ENCODE measurements around the gene FSD2.
"Not testable (repeated sequence)": the region's sequence is repeated elsewhere in the genome, so short reads cannot be mapped to it uniquely, and the experiment has no call there.

The FSD2 gene

DNA sequence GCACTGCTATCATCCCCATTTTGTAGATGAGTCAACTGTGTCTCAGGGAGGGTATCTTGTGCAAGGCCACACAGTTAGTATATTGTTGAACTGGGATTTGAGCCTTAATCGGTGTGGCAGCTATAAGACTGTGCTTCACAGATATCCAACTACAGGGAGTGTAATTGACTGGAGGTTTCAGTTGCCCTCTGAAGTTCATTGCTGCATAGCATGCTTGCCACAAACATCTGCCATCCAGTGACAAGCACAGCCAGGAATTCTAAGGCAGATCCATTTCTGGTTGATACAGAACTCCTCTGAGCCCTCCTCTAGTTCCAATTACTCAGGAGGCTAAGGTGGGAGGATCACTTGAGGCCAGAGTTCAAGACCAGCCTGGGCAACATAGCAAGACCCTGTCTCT lies 16.4 kb downstream of the FSD2 start:
- no peak for DNase-seq

DNA sequence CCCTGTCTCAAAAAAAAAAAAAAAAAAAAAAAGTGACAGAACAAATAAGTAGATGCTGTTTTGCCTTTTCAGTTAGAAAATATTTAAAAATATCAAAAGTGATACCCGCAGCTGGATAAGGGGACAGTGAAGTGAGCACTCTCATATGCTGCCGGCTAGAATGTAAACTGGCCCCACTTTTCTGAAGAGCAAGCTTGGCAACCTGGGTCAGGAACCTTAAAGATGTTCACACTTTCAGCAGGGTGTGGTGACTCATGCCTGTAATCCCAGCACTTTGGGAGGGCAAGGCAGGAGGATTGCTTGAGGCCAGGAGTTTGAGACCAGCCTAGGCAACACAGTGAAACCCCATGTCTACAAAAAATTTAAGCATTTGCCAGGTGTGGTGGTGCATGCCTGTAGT lies 17.4 kb downstream of the FSD2 start:
- no peak for DNase-seq

DNA sequence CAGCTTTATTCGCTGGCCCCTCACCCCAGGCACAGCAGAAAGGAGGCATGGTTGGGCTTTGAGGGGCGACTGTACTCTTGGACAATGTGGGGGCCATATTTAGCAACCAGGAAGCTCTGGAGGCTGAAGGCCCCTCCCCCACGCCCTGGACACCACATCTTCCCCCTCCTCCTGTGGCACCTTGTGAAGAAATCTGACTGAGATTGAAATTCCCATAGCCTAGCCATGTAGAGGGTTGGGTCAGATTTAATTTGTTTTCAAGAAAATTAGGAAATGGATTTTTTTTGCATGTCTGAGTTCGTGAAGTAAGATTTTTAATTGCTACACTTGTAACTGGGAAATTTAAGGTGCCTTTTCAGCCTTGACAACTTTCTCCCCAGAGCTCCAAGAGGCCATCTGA lies 24.5 kb downstream of the FSD2 start:
- no peak for DNase-seq

DNA sequence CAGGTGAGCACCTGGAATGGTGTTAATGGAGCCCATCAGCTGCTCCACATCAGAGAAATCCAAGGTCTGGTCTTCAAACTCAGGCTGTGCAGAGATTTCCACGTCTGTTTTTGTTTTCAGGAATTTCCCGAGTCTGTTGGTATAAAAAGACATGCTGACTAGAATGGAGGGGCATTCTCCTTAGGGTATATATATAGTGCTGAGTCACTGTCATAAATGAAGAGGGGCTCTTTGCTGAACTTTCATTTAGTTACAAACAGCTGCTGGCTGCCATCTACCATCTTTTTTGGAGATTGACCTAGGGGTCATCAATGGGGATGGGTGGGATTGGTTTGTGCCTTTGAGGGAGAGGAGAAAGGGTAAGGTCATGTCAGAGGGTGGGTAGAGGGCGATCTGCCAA lies 27.1 kb downstream of the FSD2 start:
- no peak for DNase-seq

DNA sequence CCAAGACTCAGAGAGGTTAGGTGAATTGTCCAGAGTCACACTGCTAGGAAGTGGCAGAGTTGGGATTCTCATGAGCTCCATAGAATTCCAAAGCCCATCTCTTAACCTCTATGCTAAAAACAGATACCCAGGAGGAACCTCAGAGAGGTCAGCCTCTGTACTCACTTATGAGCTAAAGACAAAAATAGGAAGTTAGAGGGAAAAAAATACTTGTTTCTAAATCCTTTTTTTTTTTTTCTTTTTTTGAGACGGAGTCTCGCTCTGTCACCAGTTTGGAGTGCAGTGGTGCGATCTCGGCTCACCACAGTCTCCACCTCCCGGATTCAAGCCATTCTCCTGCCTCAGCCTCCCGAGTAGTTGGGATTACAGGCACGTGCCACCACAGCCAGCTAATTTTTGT lies 31.4 kb downstream of the FSD2 start:
- no peak for DNase-seq

DNA sequence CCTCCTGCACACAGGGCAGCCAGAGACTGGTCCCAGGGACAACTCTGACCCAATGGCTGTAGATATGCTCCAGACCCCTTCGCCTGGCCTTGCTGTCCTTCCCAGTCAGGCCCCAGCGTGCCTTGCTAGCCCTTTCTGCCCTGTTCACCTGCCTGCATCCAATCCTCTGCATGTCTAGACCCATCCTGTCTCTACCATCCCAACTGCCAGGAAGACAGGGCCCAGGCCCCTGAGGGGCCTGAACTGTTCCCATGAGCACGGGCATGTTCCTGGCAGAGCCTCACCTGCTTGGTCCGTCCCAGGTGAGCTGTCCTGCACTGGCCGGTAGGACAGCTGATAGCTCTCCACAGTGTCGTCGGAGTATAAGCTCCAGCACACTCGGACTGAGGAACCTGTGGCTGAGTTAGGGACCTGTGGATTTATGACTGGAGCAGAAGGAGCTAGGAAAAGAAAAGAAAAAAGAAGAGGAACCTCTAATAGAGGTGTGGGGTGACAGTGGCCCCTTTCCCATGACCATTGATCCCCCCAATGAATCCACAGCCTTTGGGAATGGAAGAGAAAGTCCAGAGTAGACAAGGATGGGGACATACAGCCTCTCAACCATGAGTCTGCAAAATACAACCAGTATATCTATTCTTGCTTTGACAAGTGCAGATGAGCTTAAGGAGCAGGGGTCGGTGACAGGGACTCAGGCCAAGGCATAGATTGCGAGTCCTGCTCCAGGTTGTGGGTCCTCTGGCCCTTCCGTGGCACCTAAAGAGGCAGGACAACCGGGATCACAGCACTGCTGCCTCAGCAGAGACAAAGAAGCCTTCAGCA lies 33.9 kb downstream of the FSD2 start:
- DNase-seq = no peak

DNA sequence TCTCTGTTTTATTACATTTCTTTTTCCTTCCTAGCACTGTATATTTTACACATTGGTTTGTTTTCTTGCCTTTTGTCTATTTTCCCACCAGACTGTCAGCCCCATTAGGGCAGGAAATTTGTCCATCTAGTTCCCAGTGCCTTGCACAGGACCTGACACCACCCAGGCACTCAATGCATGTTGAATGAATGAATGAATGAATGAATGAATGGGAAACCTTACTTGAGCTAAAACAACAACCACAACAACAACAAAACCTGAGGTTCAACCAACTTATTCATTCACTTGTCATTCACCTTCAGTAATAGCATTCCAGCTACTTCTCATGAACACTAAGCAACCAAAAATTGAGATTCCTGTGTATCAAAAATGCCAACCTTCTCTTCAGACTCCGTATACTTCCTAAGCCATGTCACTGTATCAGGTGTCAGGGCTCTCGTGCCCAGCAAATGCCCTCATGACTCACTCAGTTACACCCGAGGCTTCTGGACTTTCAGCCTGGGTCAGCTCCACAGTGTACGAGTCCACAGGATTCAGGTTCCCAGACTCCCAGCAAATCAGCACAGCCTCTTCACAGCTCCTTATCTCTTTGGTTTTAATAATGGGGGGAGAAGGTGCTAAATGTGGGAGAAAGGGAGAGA lies 37.3 kb downstream of the FSD2 start:
- no peak for DNase-seq

DNA sequence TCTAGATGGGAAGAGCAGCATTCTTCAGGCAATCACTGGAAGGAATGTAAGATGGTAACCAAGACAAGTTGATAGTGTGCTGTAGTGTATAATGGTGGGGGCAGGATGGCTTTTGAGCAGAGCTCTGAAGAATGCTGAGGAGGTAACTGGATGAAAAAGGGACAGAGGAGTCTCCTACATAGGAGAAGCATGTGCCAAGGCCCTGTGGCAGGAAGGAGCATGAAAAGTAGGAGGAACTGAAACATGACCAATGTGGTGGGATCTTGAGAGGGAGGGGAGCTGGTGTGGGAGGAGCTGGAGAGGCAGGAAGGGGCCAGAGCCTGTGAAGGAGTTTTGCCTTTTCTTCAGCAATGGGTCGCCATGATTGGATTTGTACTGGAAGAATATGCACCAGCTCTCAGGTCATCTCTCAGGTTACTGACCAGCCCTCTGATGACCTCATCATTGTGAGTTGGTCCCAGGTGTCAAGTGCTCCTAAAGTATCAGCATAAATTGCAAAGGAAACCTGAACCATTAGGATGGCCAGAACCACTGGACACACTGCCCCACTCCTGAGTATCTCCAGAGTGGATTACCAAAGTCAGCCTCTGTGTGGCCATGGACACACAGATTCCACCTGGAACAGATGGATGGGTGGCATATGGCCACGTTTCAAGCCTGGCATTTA lies 38.6 kb downstream of the FSD2 start:
- DNase-seq = no peak

DNA sequence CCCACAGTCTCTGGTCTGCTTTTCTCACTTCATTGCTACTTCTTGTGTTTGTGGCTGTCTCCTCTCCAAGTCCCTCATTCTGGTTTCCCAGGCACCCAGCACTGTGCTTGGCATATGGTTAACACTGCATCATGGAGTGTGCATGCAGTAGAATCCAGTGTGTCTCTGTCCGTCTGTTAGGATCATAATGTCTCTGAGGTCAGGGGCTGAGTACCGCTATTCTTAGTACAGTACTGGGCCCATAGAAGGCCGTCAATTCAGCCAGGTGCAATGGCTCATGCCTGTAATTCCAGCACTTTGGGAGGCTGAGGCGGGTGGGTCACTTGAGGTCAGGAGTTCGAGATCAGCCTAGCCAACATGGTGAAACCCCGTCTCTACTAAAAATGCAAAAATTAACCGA lies 39.7 kb downstream of the FSD2 start:
- not testable (repeated sequence) for DNase-seq

DNA sequence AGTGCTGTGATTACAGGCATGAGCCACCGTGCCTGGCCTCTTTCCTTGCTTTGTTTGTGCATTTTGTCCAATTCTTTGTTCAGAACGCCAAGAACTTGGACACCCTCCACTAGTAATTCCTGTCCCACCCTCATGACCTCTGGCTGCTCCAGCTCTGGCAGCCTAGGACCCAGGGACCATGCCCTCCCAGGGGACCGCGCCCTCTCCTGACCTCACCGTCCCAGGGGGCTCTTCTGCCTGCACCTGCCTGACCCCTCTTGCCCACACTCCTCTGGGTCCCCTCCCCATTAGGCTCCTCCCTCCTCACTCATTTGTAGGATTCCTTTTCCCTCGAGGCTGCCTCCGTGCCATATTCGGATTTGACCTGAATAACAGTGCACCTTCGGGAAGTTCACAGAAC lies 41.1 kb downstream of the FSD2 start:
- DNase-seq = no peak

DNA sequence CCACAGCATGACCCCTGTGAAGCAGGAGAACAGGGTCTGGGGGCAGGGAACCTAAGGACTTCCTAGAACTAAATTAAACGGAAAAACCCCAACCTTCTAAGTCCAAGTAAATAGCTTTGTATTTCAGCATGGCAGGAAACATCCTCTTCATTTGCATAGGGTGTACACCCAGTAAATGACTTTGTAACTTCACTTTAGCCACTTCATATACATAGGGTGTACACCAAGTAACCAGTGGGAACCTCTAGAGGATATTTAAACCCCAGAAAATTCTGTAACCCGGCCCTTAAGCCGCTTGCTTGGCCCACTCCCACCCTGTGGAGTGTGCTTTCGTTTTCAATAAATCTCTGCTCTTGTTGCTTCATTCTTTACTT lies 41.8 kb downstream of the FSD2 start:
- no peak for DNase-seq

DNA sequence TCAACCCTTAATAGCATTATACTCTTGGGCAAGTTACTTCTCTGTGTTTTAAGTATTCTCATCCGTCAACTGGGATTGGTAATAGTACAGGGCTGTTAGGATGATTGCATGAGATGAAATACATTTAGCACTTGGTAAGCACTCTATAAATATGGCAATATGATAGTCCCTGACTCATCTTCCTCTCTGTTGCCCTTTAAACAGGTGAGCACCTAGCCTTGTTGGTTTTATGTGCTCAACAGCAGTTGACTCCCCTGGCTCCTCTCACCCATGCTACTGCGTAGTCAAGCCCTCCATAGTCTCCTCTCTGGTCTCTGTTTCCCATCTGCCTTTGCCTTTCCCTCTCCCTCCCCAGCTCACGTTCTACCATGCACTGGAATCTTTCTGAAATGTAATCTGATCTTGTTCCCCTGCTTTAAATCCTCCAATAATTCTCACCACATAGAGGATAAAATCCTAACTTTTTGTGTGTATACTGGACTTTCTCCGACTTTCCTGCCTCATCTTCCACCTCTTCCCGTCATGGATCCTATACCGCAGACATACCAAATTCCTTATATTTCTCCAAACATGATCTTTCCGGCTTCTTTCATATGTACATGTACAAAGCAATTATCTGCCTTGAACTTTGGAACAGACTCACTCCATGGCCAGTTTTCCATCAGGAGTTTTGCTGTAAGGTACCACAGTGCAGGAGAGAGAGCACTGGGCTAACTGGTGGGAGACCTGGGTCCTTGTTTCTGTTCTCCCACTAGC lies 42.3 kb downstream of the FSD2 start:
- no peak for DNase-seq

DNA sequence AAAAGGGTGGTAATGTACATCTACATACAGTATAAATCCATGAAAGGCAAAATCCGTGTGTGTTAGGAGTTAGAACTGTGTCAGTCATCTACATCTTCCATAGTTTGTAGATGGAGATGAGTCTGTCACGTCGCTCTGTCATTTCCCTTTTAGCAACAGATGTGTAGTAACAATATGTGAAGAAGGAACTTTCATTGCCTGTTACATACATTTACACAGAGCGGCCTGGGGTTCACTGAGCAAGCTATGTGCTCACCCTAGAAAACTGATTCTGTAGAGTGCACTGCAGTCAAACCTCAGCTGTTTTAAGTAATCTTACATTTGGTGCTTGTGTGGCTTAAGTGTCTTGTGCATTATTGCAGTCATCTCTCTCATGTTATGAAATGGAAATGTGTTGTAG lies 54.6 kb downstream of the FSD2 start:
- no peak for DNase-seq

DNA sequence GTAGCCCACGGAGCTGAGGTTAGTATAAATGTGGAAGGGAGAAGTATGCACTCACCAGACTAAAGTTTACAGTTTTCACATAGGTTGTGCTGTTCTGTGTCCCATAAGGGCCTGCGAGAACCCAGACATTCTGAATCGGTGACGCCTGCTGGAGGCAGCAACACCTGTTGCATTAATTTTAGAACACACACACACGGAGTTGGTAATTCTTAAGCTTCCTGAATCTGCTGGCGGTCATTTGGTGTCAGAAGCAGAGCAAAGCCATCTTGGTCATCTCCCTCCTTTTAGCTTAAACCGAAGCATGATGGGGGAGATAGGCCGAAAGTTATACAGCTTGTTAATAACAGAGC lies 55.1 kb downstream of the FSD2 start:
- peak; percentile 7 for DNase-seq

DNA sequence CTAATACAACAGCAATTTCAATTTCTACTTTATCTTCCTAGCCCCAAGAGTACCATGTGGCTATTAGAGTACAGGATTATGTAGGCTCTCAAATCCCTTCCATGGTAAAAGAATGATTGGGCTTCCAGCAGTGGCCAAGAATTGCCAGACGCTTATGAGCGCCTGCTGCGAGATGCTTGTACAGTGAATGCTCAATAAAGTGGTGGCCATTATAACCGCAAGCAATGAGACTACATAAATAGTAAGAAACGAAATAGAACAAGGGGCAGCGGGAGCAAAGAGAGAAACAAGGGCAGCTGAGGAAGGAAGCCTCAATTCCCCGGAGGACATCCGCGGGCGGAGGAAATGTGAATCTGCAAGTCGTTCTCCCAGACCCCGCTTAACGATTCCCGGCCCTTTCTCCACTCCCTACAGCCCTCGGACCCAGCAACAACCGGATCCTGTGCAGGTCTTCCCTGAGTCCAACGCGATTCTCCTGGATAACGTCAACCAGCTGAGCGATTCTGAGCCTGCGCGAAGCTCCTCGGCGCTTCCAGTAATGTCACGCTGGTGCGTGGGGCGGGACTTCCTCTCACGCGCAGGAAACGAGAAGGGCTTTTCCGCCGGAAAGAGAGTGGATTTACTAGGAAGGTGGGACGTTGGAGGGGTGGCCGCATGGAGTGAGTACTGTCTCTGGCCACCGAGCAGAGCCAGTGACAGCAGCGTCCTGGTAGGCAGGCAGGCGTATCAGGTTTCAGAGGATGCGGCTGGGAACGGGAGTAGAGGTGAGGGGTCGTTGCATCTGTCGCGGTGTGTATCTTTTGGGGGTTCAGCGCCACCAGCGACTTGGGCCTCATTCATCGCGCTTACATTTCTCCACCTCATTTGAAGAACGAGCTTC lies 55.7 kb downstream of the FSD2 start:
- peak; percentile 94 for DNase-seq

DNA sequence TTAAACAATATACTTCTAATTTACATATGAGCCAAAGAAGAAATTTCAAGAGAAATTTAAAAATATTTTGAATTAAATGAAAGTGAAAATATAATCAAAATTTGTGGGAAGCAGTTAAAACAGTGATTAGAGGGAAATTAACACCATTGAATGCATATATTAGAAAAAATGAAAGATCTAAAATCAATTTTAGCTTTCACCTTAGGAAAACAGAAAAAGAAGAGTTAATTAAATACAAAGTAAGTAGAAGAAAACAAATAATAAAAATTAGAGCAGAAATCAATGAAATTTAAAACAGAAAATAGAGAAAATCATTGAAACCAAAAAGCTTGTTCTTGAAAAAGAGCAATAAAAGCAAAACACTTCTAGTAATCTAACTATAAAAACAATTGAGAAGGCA lies 57.6 kb downstream of the FSD2 start:
- no peak for DNase-seq

DNA sequence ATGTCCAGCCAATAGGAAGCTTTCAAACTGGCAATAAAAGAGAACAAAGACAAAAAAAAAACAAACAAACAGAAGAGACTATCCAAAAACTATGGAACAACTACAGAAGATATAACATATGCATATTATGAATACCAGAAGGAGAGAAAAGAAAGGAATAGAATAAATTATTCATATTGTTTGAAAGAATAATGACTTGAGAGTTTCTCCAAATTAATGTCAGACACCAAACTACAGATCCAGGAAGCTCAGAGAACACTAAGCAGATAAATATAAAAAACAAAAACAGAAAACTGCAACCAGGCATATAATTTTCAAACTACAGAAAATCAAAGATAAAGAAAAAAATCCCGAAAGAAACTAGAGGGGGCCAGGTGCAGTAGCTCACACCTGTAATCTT lies 62.1 kb downstream of the FSD2 start:
- no peak for DNase-seq

DNA sequence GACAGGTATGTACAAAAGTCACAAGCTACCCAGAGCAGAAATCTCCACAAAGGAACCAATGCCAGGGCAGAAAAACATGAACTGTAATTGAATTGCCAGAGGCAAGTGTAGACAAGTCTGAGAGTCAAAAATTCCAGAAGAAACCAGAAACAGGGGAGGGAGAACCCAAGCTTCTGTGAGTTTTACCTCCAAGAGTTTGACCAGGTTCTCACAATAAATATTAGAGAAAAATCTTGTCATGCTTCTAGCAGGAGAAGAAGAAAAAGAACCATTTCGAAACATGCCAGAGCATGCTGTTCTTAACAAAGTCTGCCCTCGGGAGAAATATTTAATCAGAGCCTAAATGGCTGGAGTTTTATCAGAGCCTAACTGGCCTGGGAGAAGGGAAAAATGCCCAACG lies 63.7 kb downstream of the FSD2 start:
- no peak for DNase-seq

DNA sequence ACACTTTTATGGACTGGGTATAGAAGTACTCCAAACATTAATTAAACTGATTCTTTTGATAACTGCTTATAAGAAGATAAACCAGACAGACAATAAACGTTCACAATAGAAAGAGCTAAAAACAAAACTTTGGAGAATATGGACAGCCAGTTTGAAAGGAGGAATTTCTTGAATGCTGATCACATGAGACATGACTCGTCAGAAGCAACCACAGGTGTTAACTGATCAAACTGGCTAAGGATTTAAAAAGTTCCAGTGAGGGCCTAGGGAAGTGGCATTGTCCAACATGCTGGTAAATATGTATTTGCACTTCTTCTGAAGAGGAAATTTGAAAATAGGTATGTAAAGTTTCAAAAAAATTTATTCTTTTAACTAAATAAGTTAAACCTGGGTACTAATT lies 66.8 kb downstream of the FSD2 start:
- no peak for DNase-seq

DNA sequence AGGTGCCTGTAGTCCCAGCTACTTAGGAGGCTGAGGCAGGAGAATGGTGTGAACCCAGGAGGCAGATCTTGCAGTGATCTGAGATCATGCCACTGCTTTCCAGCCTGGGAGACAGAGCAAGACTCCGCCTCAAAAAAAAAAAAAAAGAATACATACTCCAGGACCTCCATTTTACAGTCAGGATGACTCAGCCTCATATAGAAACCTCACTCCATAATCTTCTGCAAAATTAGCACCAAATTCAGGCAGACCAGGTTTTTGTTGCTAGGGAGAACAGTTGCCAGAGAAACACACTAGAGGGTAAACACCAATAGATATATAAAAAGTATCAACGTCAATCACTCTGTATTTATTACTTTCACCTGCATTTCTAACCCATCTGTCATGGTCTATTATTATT lies 67.9 kb downstream of the FSD2 start:
- DNase-seq = peak; percentile 1

DNA sequence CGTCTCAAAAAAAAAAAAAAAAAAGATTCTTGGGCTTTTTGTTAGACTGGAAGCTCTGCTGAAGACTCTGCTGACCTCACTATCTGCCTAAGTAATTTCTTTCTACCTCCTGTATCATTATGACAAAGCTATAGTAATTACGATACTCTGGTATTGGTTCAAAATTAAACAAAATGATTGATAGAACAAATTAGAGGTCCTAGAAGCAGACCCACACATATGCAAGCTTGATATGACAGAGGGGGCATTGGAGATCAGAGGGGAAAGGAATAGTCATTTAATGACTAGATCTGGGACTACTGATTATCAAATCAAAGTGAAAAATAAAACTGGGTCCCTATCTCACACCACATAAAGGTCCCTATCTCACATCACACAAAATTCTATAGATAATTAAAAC lies 74.3 kb downstream of the FSD2 start:
- DNase-seq = no peak

DNA sequence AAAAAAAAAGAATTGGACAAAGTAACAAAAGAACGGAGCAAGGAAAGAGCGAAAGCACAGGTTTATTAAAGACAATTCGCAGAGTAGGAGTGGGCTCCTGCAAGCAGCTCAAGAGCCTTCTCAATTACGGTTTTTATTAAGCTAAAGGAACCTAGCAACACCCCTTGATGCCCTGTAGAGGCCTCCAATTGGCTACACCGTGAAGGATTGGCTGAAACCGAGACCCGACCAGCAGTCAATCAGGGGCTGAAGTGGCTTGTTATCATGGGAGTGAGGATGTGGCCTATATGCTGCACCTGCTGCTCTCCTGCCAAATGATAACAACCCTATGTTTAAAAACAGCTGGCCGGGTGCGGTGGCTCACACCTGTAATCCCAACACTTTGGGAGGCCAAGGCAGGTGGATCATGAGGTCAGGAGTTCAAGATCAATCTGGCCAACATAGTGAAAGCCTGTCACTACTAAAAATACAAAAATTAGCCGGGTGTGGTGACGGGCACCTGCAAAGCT lies 75.8 kb downstream of the FSD2 start:
- DNase-seq = no peak

DNA sequence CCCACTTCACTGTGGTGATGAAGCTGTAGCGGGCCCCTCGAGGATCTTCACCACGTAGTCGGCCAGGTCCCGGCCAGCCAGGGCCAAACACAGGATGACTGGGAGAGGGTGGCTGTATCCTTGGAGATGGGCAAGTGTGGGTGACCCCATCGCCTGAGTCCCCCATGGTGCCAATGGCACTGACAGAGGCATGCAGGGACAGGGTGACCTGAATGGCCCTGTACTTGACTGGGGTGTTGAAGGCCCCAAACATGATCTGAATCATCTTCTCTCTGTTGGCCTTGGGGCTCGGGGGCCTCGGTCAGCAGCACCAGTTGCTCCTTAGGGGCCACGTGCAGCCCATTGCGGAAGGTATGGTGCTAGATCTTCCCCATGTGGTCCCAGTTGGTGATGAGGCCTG lies 79.1 kb downstream of the FSD2 start:
- no peak for DNase-seq

Measured in NCI-H2171 (cell line).